ENCODE results near the gene TRABD2B.

The TRABD2B gene

DNA sequence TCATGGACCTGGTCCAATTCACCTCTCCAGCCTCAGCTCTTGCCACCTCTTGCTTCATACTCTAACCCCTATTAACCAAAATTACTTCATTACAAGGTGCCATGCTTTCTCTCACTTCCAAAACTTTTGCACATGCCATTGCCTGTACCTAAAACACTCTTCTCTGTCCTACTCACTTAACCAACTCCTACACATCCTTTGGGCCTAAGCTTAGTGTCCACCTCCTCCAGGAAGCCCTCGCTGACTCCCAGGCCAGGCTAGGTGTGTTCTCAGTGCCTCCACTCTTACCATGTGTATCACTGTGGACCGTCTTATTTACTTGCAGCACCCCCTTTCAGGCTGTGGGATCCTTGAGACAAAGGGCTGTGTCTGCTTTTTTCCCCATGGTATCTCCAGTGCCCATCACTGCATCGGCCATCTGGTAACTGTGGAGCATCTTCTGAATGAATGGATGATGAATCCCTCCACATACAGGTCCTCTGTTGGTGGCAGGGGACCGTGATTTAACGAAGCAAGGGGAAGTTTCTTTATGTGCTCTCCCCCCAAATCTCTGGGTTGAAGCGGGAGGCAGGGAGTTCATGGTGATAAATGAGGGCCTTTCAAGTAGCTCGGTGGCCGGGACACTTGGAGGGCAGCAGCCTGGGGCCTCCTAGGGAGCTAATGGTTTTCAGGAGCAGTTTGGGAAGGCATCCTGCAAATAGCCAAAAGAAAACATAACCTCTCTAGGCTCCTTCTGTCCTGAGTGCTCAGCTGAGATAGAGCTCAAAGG lies 111.9 kb downstream of the TRABD2B start:
- TF ChIP-seq, protein P1, sequence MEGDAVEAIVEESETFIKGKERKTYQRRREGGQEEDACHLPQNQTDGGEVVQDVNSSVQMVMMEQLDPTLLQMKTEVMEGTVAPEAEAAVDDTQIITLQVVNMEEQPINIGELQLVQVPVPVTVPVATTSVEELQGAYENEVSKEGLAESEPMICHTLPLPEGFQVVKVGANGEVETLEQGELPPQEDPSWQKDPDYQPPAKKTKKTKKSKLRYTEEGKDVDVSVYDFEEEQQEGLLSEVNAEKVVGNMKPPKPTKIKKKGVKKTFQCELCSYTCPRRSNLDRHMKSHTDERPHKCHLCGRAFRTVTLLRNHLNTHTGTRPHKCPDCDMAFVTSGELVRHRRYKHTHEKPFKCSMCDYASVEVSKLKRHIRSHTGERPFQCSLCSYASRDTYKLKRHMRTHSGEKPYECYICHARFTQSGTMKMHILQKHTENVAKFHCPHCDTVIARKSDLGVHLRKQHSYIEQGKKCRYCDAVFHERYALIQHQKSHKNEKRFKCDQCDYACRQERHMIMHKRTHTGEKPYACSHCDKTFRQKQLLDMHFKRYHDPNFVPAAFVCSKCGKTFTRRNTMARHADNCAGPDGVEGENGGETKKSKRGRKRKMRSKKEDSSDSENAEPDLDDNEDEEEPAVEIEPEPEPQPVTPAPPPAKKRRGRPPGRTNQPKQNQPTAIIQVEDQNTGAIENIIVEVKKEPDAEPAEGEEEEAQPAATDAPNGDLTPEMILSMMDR (conservative IDR thresholded peaks at IDR 0.05): no peak
- no peak overlapping the region for H3K27ac ChIP-seq

DNA sequence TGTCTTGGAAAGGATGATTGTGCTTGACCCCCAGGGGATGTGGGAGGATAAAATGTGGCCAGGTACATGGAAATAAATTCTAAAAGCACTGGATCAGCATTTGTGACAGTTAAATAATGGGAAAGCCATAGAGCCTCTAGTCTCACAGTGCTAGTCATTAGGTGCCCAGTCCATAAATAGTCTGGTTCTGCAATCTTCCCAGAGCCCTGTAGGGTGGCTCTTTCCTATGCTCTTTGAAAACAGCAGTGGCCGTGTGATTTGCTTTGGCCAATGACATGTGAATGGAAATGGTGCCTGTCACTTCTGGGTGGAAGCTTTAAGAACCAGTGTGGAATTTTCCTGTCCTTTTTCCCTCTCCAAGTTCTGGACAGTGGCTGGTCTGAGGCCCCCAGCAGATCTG lies 113.2 kb downstream of the TRABD2B start:
- TF ChIP-seq, protein P1 (conservative IDR thresholded peaks at IDR 0.05): no peak
- no peak overlapping the region for H3K27ac ChIP-seq

DNA sequence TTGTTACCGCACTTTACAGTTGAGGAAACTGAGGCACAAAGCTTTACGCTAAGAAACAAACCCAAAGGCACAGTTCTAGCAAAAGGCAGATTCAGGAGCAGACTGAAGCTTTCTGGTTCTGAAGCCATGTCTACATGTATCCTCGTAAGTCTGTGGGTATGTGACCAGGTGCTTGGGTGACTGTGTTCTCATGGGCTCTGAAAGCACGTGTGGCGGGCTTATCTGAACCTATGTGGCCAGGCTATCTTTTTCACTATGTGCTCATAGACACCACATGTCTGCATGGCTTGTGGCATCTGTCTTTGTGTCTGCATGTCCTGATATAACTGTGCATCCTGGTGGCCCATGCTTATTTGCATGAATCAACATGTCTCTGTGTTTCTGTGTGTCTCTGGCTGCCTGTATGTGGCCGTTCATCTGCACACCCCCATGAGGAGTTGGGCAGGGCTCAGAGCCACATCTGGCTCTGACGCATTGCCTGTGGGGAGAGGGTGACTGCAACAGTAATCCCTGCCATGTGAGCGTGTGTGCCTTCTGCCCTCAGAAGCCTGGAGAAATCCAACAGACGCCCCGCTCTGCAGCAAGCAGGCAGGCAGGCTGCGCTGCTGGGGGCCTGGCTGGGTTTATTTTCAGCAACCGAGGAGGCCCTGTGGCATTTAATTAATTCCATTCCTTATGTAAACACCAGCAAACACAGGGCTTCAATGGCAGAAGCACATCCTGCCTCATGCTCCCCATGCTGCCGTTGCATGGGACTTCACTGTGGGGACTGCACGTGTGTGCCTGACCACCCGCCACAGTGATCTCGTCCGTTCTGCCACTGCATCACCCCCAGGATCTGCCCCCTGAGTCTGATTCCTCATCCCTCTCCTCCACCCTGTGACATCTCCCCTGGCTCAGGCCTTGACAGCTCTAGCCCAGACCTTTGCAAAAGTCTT lies 115.4 kb downstream of the TRABD2B start:
- TF ChIP-seq, protein P1 (conservative IDR thresholded peaks at IDR 0.05): no peak
- no peak overlapping the region for H3K27ac ChIP-seq

DNA sequence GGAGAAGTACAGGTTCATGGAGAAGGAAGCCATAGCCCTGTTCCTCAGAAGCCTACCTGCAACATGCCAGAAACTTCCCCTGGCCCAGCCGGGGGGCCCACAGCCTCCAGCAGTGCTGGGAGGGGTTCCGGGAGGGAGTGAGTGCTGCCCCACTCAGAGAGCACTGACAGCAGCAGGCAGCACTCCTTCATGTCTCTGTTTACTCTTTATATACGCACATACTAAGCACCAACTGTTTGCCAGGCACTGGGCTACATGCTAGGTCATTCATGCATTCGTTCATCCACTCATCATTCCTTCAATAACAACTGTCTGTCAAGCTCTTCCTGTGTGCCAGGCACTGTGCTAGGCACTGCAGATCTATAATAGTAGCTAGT lies 120.6 kb downstream of the TRABD2B start:
- no peak overlapping the region for H3K27ac ChIP-seq
- TF ChIP-seq, protein P1 (conservative IDR thresholded peaks at IDR 0.05): no peak

DNA sequence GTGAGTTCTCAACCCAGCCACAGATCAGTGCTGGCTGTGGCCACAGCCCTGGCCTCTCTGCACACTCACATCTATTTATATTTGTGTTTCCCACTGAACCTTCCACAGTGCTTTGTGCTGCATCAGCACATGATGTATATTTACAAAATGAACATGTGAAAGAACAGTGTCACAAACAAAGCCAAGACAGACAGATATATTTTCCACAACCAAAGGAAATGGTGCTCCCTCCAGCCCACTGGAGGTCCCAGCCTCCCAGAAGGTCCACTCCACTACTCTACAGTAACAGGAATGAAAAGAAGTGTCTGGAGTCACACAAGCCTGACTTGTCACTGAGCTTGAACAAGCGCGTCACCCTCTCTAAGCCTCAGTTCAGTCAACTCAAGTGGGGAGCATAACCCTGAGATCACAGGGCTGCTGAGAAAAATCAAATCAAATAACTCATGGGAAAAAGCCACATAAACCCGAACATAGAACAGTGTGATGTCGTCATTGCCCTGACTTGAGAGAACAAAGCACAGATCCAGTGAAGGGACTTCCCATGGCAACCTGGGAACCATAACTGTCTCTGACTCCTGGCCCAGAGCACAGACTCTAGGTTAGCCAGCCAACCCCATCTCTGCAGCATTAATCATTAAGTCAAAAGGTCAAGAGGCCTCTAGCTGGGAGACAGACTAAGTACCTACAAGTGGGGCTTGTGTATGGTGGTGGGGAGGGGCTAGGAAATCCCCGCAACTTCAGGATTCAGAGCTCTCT lies 121.2 kb downstream of the TRABD2B start:
- H3K27ac ChIP-seq: no peak overlapping the region
- TF ChIP-seq, protein P1 (conservative IDR thresholded peaks at IDR 0.05): no peak

DNA sequence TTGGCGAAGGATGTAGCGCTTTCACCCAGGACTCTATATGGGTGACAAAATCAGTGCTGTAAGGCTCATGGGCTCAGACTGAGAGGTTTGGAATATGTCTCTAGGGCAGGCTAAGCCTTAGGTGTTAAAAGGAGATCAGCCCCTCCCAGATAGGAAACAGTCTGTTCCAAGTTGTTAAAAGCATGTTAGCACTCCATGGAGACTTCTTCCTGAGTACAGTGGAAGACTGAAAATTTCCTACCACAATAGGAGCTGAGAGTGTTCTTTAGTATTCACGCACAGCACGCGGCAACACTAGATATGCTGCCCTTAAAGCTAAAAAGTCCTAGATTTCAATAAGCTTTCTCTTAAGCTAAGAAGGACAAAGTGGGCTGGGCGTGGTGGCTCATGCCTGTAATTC lies 122.1 kb downstream of the TRABD2B start:
- no peak overlapping the region for H3K27ac ChIP-seq
- TF ChIP-seq, protein P1 (conservative IDR thresholded peaks at IDR 0.05): no peak

DNA sequence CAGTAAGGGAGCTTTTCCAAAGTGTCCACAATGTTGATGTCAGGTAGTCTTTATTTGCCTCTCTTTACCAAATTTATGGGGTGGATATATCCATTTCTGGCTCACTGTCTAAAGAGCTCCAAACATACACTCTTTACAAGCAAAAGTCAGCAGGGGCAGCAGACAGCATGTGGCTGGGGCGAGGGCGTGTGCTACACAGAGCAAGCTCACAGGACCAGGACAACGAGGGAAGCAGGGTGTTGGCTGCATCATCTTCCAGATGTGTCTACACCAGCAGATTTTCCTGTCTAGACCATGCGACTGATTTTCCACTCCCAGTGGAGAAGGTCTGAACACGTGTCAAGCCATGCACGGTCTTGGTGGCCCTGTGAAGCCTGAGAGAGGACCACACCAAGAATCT lies 123.8 kb downstream of the TRABD2B start:
- no peak overlapping the region for H3K27ac ChIP-seq
- TF ChIP-seq, protein P1 (conservative IDR thresholded peaks at IDR 0.05): no peak

All from VCaP (cell line).